ENCODE results near the gene TIMM44.

TIMM44 gene

GRCh38 chr19:7934766-7935165 lies 8.7 kb downstream of the TIMM44 start:
- peaks cover 13% of the 10 kb centered on the region for H3K36me3 ChIP-seq (ENCODE audit: control insufficient read depth, insufficient read depth, low read length)
- no peak overlapping the region for H2BK5ac ChIP-seq (ENCODE audit: low read length)
- no peak overlapping the region for H3K18ac ChIP-seq (ENCODE audit: low read length)

GRCh38 chr19:7933828-7934725 lies 9.4 kb downstream of the TIMM44 start:
- Histone ChIP-seq H3K56ac (ENCODE audit: low read length) (no peak overlapping the region), H2AK5ac (ENCODE audit: low read length) (no peak overlapping the region), H2BK15ac (replicated peaks; ENCODE audit: low read depth) (no peak overlapping the region), H2BK120ac (ENCODE audit: low read depth, low read length) (no peak overlapping the region), H2BK5ac (ENCODE audit: low read length) (no peak overlapping the region), H4K5ac (ENCODE audit: low read length) (no peak overlapping the region), H3K18ac (ENCODE audit: low read length) (no peak overlapping the region), H3K27me3 (ENCODE audit: insufficient read depth, low read length, poor library complexity) (no peaks in the 10 kb centered on the region), H3K4ac (ENCODE audit: low read depth, low read length) (no peak overlapping the region), H3K79me1 (ENCODE audit: low read length) (no peaks in the 10 kb centered on the region), H3K4me1 (ENCODE audit: control insufficient read depth, low read depth, low read length) (no peaks in the 10 kb centered on the region), H3K36me3 (ENCODE audit: control insufficient read depth, insufficient read depth, low read length) (peaks cover 13% of the 10 kb centered on the region), H4K8ac (ENCODE audit: low read depth, low read length) (no peak overlapping the region), H3K79me2 (ENCODE audit: control insufficient read depth, insufficient read depth, low read length) (no peaks in the 10 kb centered on the region), H3K9ac (ENCODE audit: low read length) (no peak overlapping the region), H3K23ac (ENCODE audit: low read length) (no peak overlapping the region), H3K4me3 (ENCODE audit: low read length) (no peak overlapping the region), H3K4me2 (ENCODE audit: low read length) (no peak overlapping the region), H3K27ac (ENCODE audit: low read depth, low read length) (no peak overlapping the region)
- WGBS (ENCODE audit: extremely low coverage, insufficient coverage, low lambda C conversion rate) = no CpG with 5 or more reads among the region's 55 CpGs
- no peak for DNase-seq

More at GRCh38 chr19:7934766-7935165, 8.7 kb downstream of the TIMM44 start:
- WGBS (ENCODE audit: extremely low coverage, insufficient coverage, low lambda C conversion rate) = no CpG with 5 or more reads among the region's 21 CpGs
- no peak overlapping the region for H2AK5ac ChIP-seq (ENCODE audit: low read length)
- no peak overlapping the region for H3K4me2 ChIP-seq (ENCODE audit: low read length)
- no peaks in the 10 kb centered on the region for H3K79me1 ChIP-seq (ENCODE audit: low read length)
- H3K79me2 ChIP-seq (ENCODE audit: control insufficient read depth, insufficient read depth, low read length) = no peaks in the 10 kb centered on the region
- H3K4me3 ChIP-seq (ENCODE audit: low read length) = no peak overlapping the region
- H3K9ac ChIP-seq (ENCODE audit: low read length) = no peak overlapping the region
- no peak for DNase-seq
- no peak overlapping the region for H4K8ac ChIP-seq (ENCODE audit: low read depth, low read length)
- H2BK120ac ChIP-seq (ENCODE audit: low read depth, low read length) = no peak overlapping the region
- no peak overlapping the region for H3K23ac ChIP-seq (ENCODE audit: low read length)
- no peak overlapping the region for H2BK15ac ChIP-seq (replicated peaks; ENCODE audit: low read depth)
- H4K5ac ChIP-seq (ENCODE audit: low read length) = no peak overlapping the region
- no peak overlapping the region for H3K56ac ChIP-seq (ENCODE audit: low read length)
- H3K27me3 ChIP-seq (ENCODE audit: insufficient read depth, low read length, poor library complexity) = no peaks in the 10 kb centered on the region
- H3K4ac ChIP-seq (ENCODE audit: low read depth, low read length) = no peak overlapping the region
- no peaks in the 10 kb centered on the region for H3K4me1 ChIP-seq (ENCODE audit: control insufficient read depth, low read depth, low read length)
- no peak overlapping the region for H3K27ac ChIP-seq (ENCODE audit: low read depth, low read length)

- no peaks in the 10 kb centered on the region for H3K79me1 ChIP-seq (ENCODE audit: low read length)
- H2BK15ac ChIP-seq (replicated peaks; ENCODE audit: low read depth) = no peak overlapping the region
These were observed 10.1 kb downstream of the TIMM44 start for GRCh38 chr19:7933411-7933810.

GRCh38 chr19:7932930-7933300 lies 10.6 kb downstream of the TIMM44 start:
- no peak overlapping the region for H3K4ac ChIP-seq (ENCODE audit: low read depth, low read length)
- no peaks in the 10 kb centered on the region for H3K4me1 ChIP-seq (ENCODE audit: control insufficient read depth, low read depth, low read length)
- no CpG with 5 or more reads among the region's 10 CpGs for WGBS (ENCODE audit: extremely low coverage, insufficient coverage, low lambda C conversion rate)
- H3K4me3 ChIP-seq (ENCODE audit: low read length) = no peak overlapping the region
- no peak overlapping the region for H3K9ac ChIP-seq (ENCODE audit: low read length)
- no peak overlapping the region for H4K8ac ChIP-seq (ENCODE audit: low read depth, low read length)
- H3K79me2 ChIP-seq (ENCODE audit: control insufficient read depth, insufficient read depth, low read length) = no peaks in the 10 kb centered on the region
- no peak overlapping the region for H2BK15ac ChIP-seq (replicated peaks; ENCODE audit: low read depth)
- H2BK120ac ChIP-seq (ENCODE audit: low read depth, low read length) = no peak overlapping the region
- H3K36me3 ChIP-seq (ENCODE audit: control insufficient read depth, insufficient read depth, low read length) = peaks cover 11% of the 10 kb centered on the region
- no peak overlapping the region for H3K4me2 ChIP-seq (ENCODE audit: low read length)
- DNase-seq = no peak
- H3K79me1 ChIP-seq (ENCODE audit: low read length) = no peaks in the 10 kb centered on the region
- H4K5ac ChIP-seq (ENCODE audit: low read length) = no peak overlapping the region
- H2BK5ac ChIP-seq (ENCODE audit: low read length) = no peak overlapping the region
- no peak overlapping the region for H3K18ac ChIP-seq (ENCODE audit: low read length)
- H3K23ac ChIP-seq (ENCODE audit: low read length) = no peak overlapping the region
- H2AK5ac ChIP-seq (ENCODE audit: low read length) = no peak overlapping the region
- H3K56ac ChIP-seq (ENCODE audit: low read length) = no peak overlapping the region
- H3K27ac ChIP-seq (ENCODE audit: low read depth, low read length) = no peak overlapping the region
- H3K27me3 ChIP-seq (ENCODE audit: insufficient read depth, low read length, poor library complexity) = no peaks in the 10 kb centered on the region

More at GRCh38 chr19:7933411-7933810, 10.1 kb downstream of the TIMM44 start:
- Histone ChIP-seq H3K23ac (ENCODE audit: low read length) (no peak overlapping the region), H3K4me2 (ENCODE audit: low read length) (no peak overlapping the region), H2BK5ac (ENCODE audit: low read length) (no peak overlapping the region), H3K36me3 (ENCODE audit: control insufficient read depth, insufficient read depth, low read length) (peaks cover 11% of the 10 kb centered on the region), H2BK120ac (ENCODE audit: low read depth, low read length) (no peak overlapping the region), H3K4ac (ENCODE audit: low read depth, low read length) (no peak overlapping the region), H3K27me3 (ENCODE audit: insufficient read depth, low read length, poor library complexity) (no peaks in the 10 kb centered on the region), H4K8ac (ENCODE audit: low read depth, low read length) (no peak overlapping the region), H3K4me1 (ENCODE audit: control insufficient read depth, low read depth, low read length) (no peaks in the 10 kb centered on the region), H3K9ac (ENCODE audit: low read length) (no peak overlapping the region), H3K27ac (ENCODE audit: low read depth, low read length) (no peak overlapping the region), H3K79me2 (ENCODE audit: control insufficient read depth, insufficient read depth, low read length) (no peaks in the 10 kb centered on the region), H3K18ac (ENCODE audit: low read length) (no peak overlapping the region), H4K5ac (ENCODE audit: low read length) (no peak overlapping the region), H3K56ac (ENCODE audit: low read length) (no peak overlapping the region), H2AK5ac (ENCODE audit: low read length) (no peak overlapping the region), H3K4me3 (ENCODE audit: low read length) (no peak overlapping the region)
- DNase-seq = no peak
- no CpG with 5 or more reads among the region's 14 CpGs for WGBS (ENCODE audit: extremely low coverage, insufficient coverage, low lambda C conversion rate)

- DNase-seq = no peak
- H3K27ac ChIP-seq (ENCODE audit: low read depth, low read length) = no peak overlapping the region
- H3K79me2 ChIP-seq (ENCODE audit: control insufficient read depth, insufficient read depth, low read length) = no peaks in the 10 kb centered on the region
- H3K4me2 ChIP-seq (ENCODE audit: low read length) = no peak overlapping the region
- no peak overlapping the region for H3K56ac ChIP-seq (ENCODE audit: low read length)
- no peak overlapping the region for H2AK5ac ChIP-seq (ENCODE audit: low read length)
- H4K5ac ChIP-seq (ENCODE audit: low read length) = no peak overlapping the region
- no CpG with 5 or more reads among the region's 32 CpGs for WGBS (ENCODE audit: extremely low coverage, insufficient coverage, low lambda C conversion rate)
- H3K4me1 ChIP-seq (ENCODE audit: control insufficient read depth, low read depth, low read length) = no peaks in the 10 kb centered on the region
- H2BK15ac ChIP-seq (replicated peaks; ENCODE audit: low read depth) = no peak overlapping the region
- H3K23ac ChIP-seq (ENCODE audit: low read length) = no peak overlapping the region
- no peaks in the 10 kb centered on the region for H3K79me1 ChIP-seq (ENCODE audit: low read length)
- H3K36me3 ChIP-seq (ENCODE audit: control insufficient read depth, insufficient read depth, low read length) = peaks cover 11% of the 10 kb centered on the region
- H3K4me3 ChIP-seq (ENCODE audit: low read length) = no peak overlapping the region
- no peak overlapping the region for H2BK5ac ChIP-seq (ENCODE audit: low read length)
- H4K8ac ChIP-seq (ENCODE audit: low read depth, low read length) = no peak overlapping the region
- H3K27me3 ChIP-seq (ENCODE audit: insufficient read depth, low read length, poor library complexity) = no peaks in the 10 kb centered on the region
- H3K4ac ChIP-seq (ENCODE audit: low read depth, low read length) = no peak overlapping the region
- no peak overlapping the region for H3K9ac ChIP-seq (ENCODE audit: low read length)
- no peak overlapping the region for H3K18ac ChIP-seq (ENCODE audit: low read length)
- no peak overlapping the region for H2BK120ac ChIP-seq (ENCODE audit: low read depth, low read length)
These were observed 11.1 kb downstream of the TIMM44 start for GRCh38 chr19:7932276-7932929.

Data from mesendoderm (in vitro differentiated cells).